GM23338 (cell line): ENCODE data around the gene DPP3. TPM values are rescaled to one million over a fixed set of nuclear protein-coding genes. Genes with fewer than 3 reads are reported as not detected.

ENCODE experiments used
- ATAC-seq: fragments of 200-7000 bp; cut with Tn5 transposase; 3 replicates; pipeline ENCODE4 v1.9.1; 2020
- DNase-seq: peaks from one replicate; pipeline ENCODE4 v3.0.0-alpha.2; 2015; ENCODE audit warnings: low spot score
- H2AFZ ChIP-seq: fragments of 200-600 bp; sonication (generic); 2 replicates; pipeline ENCODE4 v1.8.0; 2016; ENCODE audit warnings: antibody characterized with exemption, mild to moderate bottlenecking, moderate library complexity
- H3F3A ChIP-seq: fragments of 200-600 bp; sonication (generic); replicated peaks from 2 replicates; pipeline ENCODE4 v1.8.0; 2017; ENCODE audit warnings: antibody characterized with exemption, mixed run types, low read depth
- H3K27ac ChIP-seq: fragments of 200-600 bp; sonication (generic); 2 replicates; pipeline ENCODE4 v1.6.1; 2016; ENCODE audit warnings: low read depth
- H3K27me3 ChIP-seq: fragments of 200-600 bp; sonication (generic); 2 replicates; pipeline ENCODE4 v1.8.0; 2016; ENCODE audit warnings: mild to moderate bottlenecking, mixed run types, moderate library complexity; ENCODE audit not compliant: insufficient read depth
- H3K36me3 ChIP-seq: fragments of 200-600 bp; sonication (generic); 2 replicates; pipeline ENCODE4 v1.8.0; 2016; ENCODE audit warnings: mild to moderate bottlenecking; ENCODE audit not compliant: insufficient read depth
- H3K4me1 ChIP-seq: fragments of 200-600 bp; sonication (generic); 2 replicates; pipeline ENCODE4 v1.8.0; 2016; ENCODE audit warnings: mild to moderate bottlenecking, moderate library complexity; ENCODE audit not compliant: insufficient read depth
- H3K4me2 ChIP-seq: fragments of 200-600 bp; sonication (generic); 2 replicates; pipeline ENCODE4 v1.7.1; 2017; ENCODE audit warnings: mixed run types
- H3K4me3 ChIP-seq: fragments of 200-600 bp; sonication (generic); 2 replicates; pipeline ENCODE4 v1.6.1; 2016; ENCODE audit warnings: mixed run types
- H3K79me2 ChIP-seq: fragments of 200-600 bp; sonication (generic); replicated peaks from 2 replicates; pipeline ENCODE4 v1.8.0; 2017; ENCODE audit warnings: mild to moderate bottlenecking; ENCODE audit not compliant: insufficient read depth
- H3K9me2 ChIP-seq: fragments of 200-600 bp; sonication (generic); 2 replicates; pipeline ENCODE4 v1.8.0; 2017; ENCODE audit not compliant: insufficient read depth
- H4K20me1 ChIP-seq: fragments of 200-600 bp; sonication (generic); replicated peaks from 2 replicates; pipeline ENCODE4 v1.8.0; 2017; ENCODE audit warnings: mild to moderate bottlenecking; ENCODE audit not compliant: insufficient read depth
- H3K27ac Mint-ChIP-seq: 2 replicates; pipeline ENCODE4 v1.8.0; 2020; ENCODE audit warnings: inconsistent platforms, mild to moderate bottlenecking, moderate library complexity, mixed read lengths
- H3K27me3 Mint-ChIP-seq: 3 replicates; pipeline ENCODE4 v1.8.0; 2022; ENCODE audit warnings: low read depth, mild to moderate bottlenecking, moderate library complexity, mixed read lengths, inconsistent platforms; ENCODE audit not compliant: insufficient read depth, poor library complexity
- H3K36me3 Mint-ChIP-seq: 3 replicates; pipeline ENCODE4 v1.8.0; 2021; ENCODE audit warnings: low read depth, mild to moderate bottlenecking, inconsistent platforms, moderate library complexity, mixed read lengths
- H3K4me1 Mint-ChIP-seq: 3 replicates; pipeline ENCODE4 v1.8.0; 2020; ENCODE audit warnings: mild to moderate bottlenecking, inconsistent platforms, mixed read lengths
- H3K4me3 Mint-ChIP-seq: 3 replicates; pipeline ENCODE4 v1.8.0; 2021; ENCODE audit warnings: moderate library complexity, mild to moderate bottlenecking, inconsistent platforms, mixed read lengths
- H3K9me3 Mint-ChIP-seq: 3 replicates; pipeline ENCODE4 v1.8.0; 2020; ENCODE audit warnings: moderate library complexity, mild to moderate bottlenecking, inconsistent platforms, mixed read lengths
- CTCF ChIP-seq, 2 experiments: fragments of 200-600 bp in 1 of 2; sonication (generic) in 1 of 2; conservative IDR thresholded peaks; 2 replicates each; pipeline versions ENCODE4 v1.5.1 to v1.6.1; 2016 to 2017; ENCODE audit warnings: antibody characterized with exemption in 2 of 2, low read depth in 2 of 2, mild to moderate bottlenecking in 2 of 2, moderate library complexity in 1 of 2
- ETS1 ChIP-seq: IDR thresholded peaks from 2 replicates; pipeline ENCODE4 v1.6.1; 2016; ENCODE audit warnings: antibody characterized with exemption
- EZH2 ChIP-seq: fragments of 200-600 bp; sonication (generic); IDR thresholded peaks from one replicate; pipeline ENCODE4 v1.8.0; 2017; ENCODE audit warnings: antibody characterized with exemption, mild to moderate bottlenecking, low read depth; ENCODE audit not compliant: unreplicated experiment
- EZH2phosphoT487 ChIP-seq: fragments of 200-600 bp; sonication (generic); IDR thresholded peaks from one replicate; pipeline ENCODE4 v1.8.1; 2018; ENCODE audit warnings: antibody characterized with exemption; ENCODE audit not compliant: unreplicated experiment
- JUNB ChIP-seq: IDR thresholded peaks from one replicate; pipeline ENCODE4 v1.6.1; 2016; ENCODE audit warnings: antibody characterized with exemption; ENCODE audit not compliant: unreplicated experiment
- NANOG ChIP-seq: IDR thresholded peaks from 2 replicates; pipeline ENCODE4 v1.6.1; 2016; ENCODE audit warnings: antibody characterized with exemption, borderline replicate concordance
- POLR2AphosphoS5 ChIP-seq: IDR thresholded peaks from 2 replicates; pipeline ENCODE4 v1.6.1; 2016; ENCODE audit warnings: antibody characterized with exemption, low read depth
- REST ChIP-seq: IDR thresholded peaks from one replicate; pipeline ENCODE4 v1.6.1; 2018; ENCODE audit warnings: antibody characterized with exemption; ENCODE audit not compliant: unreplicated experiment
- STAT1 ChIP-seq: IDR thresholded peaks from one replicate; pipeline ENCODE4 v1.6.1; 2016; ENCODE audit warnings: antibody characterized with exemption; ENCODE audit not compliant: unreplicated experiment
- ZNF114 ChIP-seq: fragments of 250-450 bp; sonication (Bioruptor Pico); IDR thresholded peaks from 2 replicates; pipeline ENCODE4 v1.5.0; 2020; ENCODE audit warnings: mild to moderate bottlenecking, moderate library complexity
- ZNF331 ChIP-seq: fragments of 250-450 bp; sonication (Bioruptor Pico); IDR thresholded peaks from 2 replicates; pipeline ENCODE4 v1.5.0; 2020; ENCODE audit warnings: low read depth, mild to moderate bottlenecking, moderate library complexity
- polyA plus RNA-seq: library from polyadenylated mRNA; unstranded; fragments of >200 nt; fragmentation: Nextera tagmentation; extraction: Ambion mirVana; gene quantifications from 2 replicates; pipeline ENCODE4 v1.2.1, GENCODE V29; 2016
- total RNA-seq: library from RNA; depleted of rRNA; stranded (reverse); fragments of >200 nt; shearing (Covaris generic); gene quantifications from 2 replicates; pipeline ENCODE4 v1.2.3, GENCODE V29; 2014

Gene DPP3
- total and polyA plus RNA-seq, 2 experiments from 2014 or later: 22.7 to 85.9 TPM

GRCh38 chr11:66498506-66498905 is 18.3 kb downstream of the DPP3 start (continued):
- TF ChIP-seq ETS1: no peak
- TF ChIP-seq REST: no peak
- TF ChIP-seq CTCF (conservative IDR thresholded peaks at IDR 0.05; ENCODE audit: low read depth in 2 of 2): no peak
- no peak for TF ChIP-seq ZNF331 (CRISPR knock-in tag)
- no peak for TF ChIP-seq NANOG
- TF ChIP-seq EZH2: no peak
- TF ChIP-seq POLR2AphosphoS5: no peak
- no peak for TF ChIP-seq ZNF114 (CRISPR knock-in tag)
- TF ChIP-seq EZH2phosphoT487: no peak
- no peak for TF ChIP-seq STAT1

DNA sequence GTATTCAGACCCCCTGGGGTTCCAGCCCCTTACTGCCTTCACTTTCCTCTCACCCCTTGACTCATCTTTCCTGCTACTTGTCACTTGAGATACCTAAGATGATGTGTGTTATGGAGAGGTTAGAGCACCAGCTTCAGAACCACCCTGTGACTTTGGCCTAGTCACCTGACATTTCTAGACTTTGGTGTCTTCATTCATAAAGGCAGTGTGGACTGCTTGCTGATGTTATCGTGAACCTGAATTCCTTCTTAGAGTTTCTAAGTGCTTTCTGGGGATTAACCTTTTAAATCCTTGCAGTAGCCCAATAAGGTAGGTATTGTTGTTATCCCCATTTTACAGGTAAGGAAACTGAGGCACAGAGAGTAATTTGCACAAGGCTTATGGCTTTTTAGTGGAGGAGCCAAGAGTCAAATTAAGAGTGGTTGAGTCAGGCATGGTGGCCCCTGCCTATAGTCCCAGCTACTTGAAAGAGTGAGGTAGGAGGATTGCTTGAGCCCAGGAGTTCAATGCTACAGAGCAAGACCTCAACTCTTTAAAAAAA is 25.1 kb downstream of the DPP3 start:
- H4K20me1 ChIP-seq: no peaks in the 10 kb centered on the region; the same call in 1 of the 2 replicates
- H3K9me3 Mint-ChIP-seq: no peaks in the 10 kb centered on the region
- no peaks in the 10 kb centered on the region; the same call in 1 of the 2 replicates for H3K36me3 ChIP-seq
- H3K4me3 ChIP-seq: no peak overlapping the region
- no peaks in the 10 kb centered on the region for H3K27me3 ChIP-seq
- H3K27me3 Mint-ChIP-seq: no peaks in the 10 kb centered on the region
- no peaks in the 10 kb centered on the region for H3K79me2 ChIP-seq
- 0 out of 2 replicates have a peak, but pooled peaks cover 5% of the 10 kb centered on the region for H3F3A ChIP-seq
- no peaks in the 10 kb centered on the region for H3K9me2 ChIP-seq
- no peak overlapping the region for H2AFZ ChIP-seq
- H3K27ac ChIP-seq: no peak overlapping the region
- no peak overlapping the region for H3K4me2 ChIP-seq
- DNase-seq: no peak
- TF ChIP-seq EZH2phosphoT487 (no peak), JUNB (no peak), NANOG (no peak), CTCF (conservative IDR thresholded peaks at IDR 0.05; ENCODE audit: low read depth in 2 of 2) (no peak)
- H3K36me3 Mint-ChIP-seq: peaks cover 9% of the 10 kb centered on the region
- H3K4me1 Mint-ChIP-seq: no peaks in the 10 kb centered on the region
- no peaks in the 10 kb centered on the region for H3K4me1 ChIP-seq
- no peak overlapping the region for H3K4me3 Mint-ChIP-seq
- no peak for ATAC-seq
- H3K27ac Mint-ChIP-seq: no peak overlapping the region
